Left cardiac atrium (tissue), 4 donors: ENCODE results near the gene TOX3. TPM values are rescaled to one million over a fixed set of nuclear protein-coding genes. Genes with fewer than 3 reads are reported as not detected.

ENCODE experiments used
- ATAC-seq, 2 donors: fragments of 200-7000 bp; cut with Tn5 transposase; one replicate each; pipeline ENCODE4 v1.9.1; 2020; ENCODE audit warnings: mild to moderate bottlenecking in 2 of 2, moderate library complexity in 2 of 2
- DNase-seq: peaks from one replicate; pipeline ENCODE4 v3.0.0-alpha.2; 2020
- intact Hi-C, 2 donors: fragments of 100-400 bp; cut with DNase I; formaldehyde crosslinking; loops; one replicate each; pipeline versions ENCODE4 v1.14.1 to v1.15.1; 2022 to 2023
- total RNA-seq, 2 donors: library from RNA; stranded (reverse); fragmentation: NEBNext Ultra II Directional; extraction: Animal tissue kit (Norgen Biotek cat#: 25700); gene quantifications; one replicate each; pipeline ENCODE4 v1.2.1, GENCODE V29; 2021
- donor health status: DM: no; HTN: yes; CAD: no.
- donor health status: DM: no; HTN: yes; CAD: no; lungs with severe emphysema.
- donor health status: DM: yes; HTN: yes; CAD: no.
- donor health status: Dilated cardiomyopathy.

Gene TOX3
- total RNA-seq, 2 donors from 2014 or later: not detected

GRCh38 chr16:52544703-52545102 lies 2.2 kb downstream of the TOX3 start:
- intact Hi-C loops: no loop called here
- ATAC-seq (no peak), DNase-seq (no peak)

GRCh38 chr16:52543654-52544053 lies 3.3 kb downstream of the TOX3 start:
- ATAC-seq (no peak), DNase-seq (no peak)
- intact Hi-C loops: no loop called here

GRCh38 chr16:52540910-52541309 lies 6.0 kb downstream of the TOX3 start:
- DNase-seq (no peak), ATAC-seq (no peak)
- intact Hi-C loops: no loop called here

DNA sequence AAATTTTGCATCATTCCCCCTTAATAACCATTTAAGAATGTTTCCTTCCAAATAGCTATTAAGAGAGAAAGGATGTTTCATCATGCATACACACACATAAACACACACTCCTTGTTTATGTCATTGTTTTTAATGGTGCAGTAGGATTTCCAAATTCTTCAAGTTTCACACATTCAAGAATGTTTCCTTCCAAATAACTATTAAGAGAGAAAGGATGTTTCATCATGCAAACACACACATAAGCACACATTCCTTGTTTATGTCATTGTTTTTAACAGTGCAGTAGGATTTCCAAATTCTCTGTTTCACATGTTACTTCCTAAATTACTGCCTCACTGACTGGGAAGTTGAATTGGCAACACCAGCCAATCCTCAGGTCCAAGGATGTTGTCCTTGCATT lies 7.8 kb downstream of the TOX3 start:
- intact Hi-C loops: no loop called here

GRCh38 chr16:52538511-52538910 lies 8.4 kb downstream of the TOX3 start:
- ATAC-seq (no peak), DNase-seq (no peak)
- intact Hi-C loops: no loop called here

More for the DNA sequence above, 7.8 kb downstream of the TOX3 start:
- ATAC-seq (no peak), DNase-seq (no peak)

- intact Hi-C loops: no loop called here
- no peak for DNase-seq
- no peak for ATAC-seq
Measured at GRCh38 chr16:52537516-52537915, 9.4 kb downstream of the TOX3 start.

- ATAC-seq (no peak), DNase-seq (no peak)
- intact Hi-C loops: no loop called here
Measured at GRCh38 chr16:52535076-52535475, 11.9 kb downstream of the TOX3 start.

GRCh38 chr16:52533296-52533695 lies 13.6 kb downstream of the TOX3 start:
- ATAC-seq: no peak
- no peak for DNase-seq
- intact Hi-C loops: no loop called here

DNA sequence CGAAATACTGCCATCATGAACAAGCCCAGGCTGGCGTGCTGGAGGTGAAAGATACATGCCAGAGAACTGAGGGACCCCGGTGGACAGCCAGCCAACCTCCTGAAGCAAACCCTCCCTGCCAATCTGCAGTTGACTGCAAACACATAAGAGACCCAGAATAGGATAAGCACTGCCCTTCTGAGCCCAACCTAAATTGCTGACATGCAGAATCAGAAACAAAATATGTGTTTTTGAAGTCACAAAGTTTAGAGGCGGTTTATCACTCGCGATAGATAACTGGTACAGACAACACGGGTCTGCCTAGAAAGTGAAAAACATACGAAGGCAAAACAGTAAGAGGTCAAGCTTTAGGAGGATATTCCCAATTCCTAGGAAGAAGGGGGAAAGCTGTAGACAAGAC lies 14.6 kb downstream of the TOX3 start:
- ATAC-seq: no peak
- DNase-seq: no peak
- intact Hi-C loops: no loop called here

DNA sequence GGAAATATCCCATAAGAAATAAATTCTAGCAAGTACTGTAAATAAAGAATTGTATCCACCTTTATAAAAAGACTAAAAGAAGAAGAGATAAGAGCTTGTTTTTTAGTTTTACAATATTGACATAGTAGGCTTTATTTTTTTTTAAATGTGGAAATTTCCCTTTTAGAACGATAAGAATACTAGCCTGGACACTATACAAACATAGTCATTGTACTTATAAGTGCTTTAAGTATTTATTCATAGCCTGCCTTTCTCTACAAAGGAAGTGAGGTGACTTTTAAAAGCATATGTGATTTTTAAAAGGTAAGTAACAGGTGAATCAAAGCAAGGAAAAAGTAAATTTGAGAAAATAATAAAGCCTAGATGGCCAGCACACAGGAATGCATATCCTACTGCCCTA lies 17.7 kb downstream of the TOX3 start:
- intact Hi-C loops: no loop called here

GRCh38 chr16:52528393-52529065 lies 18.4 kb downstream of the TOX3 start:
- DNase-seq (no peak), ATAC-seq (no peak)
- intact Hi-C loops: no loop called here

More for the DNA sequence above, 17.7 kb downstream of the TOX3 start:
- DNase-seq (no peak), ATAC-seq (no peak)

DNA sequence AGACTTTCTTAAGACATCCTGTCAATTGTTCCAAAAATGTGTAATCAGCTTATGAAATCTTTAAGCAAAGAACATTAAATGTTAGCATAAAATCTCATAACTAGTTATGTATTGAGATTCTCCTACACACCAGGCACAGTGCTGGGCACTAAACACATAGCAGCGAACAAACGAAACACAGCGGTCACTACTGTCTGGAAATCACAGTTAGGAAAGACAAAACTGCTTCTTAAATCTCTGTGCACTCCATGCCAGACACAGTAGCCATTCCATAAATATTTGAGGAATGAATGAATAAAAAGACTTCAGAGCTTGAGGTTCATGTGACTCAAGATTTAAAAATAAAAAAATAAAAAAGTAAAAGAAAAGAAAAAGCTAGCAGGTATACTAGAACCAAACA lies 20.1 kb downstream of the TOX3 start:
- DNase-seq (no peak), ATAC-seq (no peak)
- intact Hi-C loops: no loop called here

DNA sequence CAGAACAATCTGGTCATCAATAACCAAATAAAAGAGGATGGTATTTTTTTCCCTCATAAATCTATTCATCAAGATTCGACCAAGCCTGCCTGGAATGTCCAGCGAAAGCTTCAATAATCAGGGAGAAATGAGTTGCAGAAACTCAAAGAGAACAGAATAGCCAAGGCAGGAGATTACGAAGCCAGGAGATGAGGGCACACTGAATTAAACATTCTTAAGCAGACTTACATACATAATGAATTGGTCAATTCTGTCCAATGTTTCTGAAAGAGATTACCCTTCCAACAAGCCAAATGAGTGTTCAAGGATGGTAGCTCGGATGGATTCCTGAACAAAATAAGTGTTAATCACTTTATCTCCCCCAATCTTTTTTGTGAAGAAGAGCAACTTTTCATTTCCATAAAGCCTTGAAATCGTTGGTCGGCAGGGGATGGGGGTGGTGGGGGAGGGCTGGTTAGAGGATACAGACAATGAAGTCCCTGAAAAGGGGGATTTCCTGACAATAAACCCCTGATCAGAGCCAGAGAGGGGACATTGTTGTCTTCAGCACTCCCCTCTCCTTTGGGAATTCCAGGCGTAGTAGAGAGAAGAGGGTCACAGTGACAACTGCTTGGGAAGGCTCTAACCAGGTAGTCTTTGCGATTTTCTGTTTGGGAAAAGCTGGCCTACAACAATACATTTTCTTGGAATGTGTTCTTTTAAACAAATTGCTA lies 20.7 kb downstream of the TOX3 start:
- DNase-seq (no peak), ATAC-seq (no peak)
- intact Hi-C loops: no loop called here

DNA sequence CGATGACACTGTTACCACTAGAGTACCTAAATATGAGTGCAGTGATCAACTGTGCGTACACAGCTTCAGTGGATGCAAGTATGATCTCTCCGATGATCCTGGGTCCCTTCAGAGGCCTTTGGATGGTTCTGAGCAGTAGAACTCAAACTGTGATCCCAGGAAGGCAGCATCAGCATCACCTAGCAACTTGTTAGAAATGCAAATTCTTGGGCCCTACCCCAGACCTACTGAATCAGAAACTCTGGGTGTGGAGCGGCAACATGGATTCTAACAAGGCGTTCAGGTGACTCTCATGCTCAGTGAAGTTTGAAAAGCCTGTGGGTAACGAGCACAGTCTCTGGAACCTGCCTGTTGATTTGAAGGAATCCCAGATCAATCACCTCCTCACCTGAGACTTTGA lies 25.4 kb downstream of the TOX3 start:
- intact Hi-C loops: no loop called here
- ATAC-seq: no peak
- no peak for DNase-seq

DNA sequence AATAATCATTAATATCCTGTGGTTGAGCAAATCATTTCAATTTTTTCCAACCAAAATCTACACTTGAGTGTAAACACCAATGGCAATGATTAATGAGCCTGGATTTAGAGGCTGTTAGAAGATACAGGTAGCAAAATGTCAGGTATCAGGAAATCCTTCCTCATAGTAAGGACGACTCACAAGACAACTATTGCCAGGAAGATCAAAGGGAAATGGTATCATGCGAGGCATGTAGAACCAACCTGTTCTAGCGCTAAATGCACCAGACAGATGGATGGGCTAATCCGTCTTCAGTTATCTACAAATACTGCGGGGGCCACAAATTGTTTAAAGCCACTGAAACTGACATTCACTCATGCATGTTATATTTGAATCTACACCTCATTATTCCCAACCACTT lies 28.1 kb downstream of the TOX3 start:
- ATAC-seq (no peak), DNase-seq (no peak)
- intact Hi-C loops: no loop called here

DNA sequence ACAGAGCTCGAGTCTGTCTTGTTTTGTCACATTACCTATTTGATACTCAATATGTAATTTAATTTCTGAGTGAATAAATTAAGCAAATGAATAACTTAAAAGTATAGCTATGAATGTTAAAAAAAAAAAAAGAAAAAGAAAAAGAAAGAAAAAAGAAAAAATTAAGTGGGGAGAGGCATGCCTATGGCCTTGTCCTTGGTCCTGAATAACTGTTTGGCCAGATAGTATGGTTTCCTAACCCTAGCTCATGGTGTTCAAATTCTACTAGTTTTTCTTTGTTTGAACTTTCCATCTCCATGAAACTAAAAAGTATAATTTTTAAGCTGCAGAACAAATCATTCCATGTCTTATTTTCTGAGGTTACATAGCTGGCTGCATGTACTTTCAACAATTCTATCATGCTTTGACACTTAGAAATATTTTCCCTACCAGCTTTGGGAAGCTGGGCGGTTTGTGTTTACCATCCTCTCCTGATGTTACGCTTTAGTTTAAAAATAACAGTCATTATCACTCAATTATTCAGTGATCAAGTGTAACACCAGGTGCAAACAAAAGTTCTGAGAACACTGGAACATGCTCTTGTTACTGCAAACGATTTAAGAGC lies 31.8 kb downstream of the TOX3 start:
- DNase-seq: no peak
- intact Hi-C loops: no loop called here
- no peak for ATAC-seq

GRCh38 chr16:52512297-52512987 lies 34.5 kb downstream of the TOX3 start:
- no peak for ATAC-seq
- intact Hi-C loops: no loop called here
- no peak for DNase-seq

DNA sequence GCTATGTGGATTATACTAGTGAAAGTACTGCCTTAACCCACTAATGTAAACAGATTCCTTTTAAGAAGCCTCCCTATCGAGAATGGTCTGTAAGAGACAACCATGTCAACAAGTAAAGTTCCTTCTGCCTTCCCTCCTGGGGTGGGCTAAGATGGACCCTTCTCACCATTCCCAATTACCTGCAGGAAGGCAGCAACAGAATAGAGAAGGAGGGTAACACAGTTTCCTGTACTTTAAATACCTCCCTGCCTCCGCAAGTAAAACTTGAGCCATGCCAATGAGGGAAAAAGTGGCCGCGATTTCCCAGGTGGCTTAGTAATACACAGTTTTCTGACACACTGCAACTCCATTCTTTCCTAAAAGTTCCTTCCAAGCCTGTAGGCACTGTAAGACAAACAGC lies 45.2 kb downstream of the TOX3 start:
- intact Hi-C loops: no loop called here
- no peak for ATAC-seq
- DNase-seq: no peak

DNA sequence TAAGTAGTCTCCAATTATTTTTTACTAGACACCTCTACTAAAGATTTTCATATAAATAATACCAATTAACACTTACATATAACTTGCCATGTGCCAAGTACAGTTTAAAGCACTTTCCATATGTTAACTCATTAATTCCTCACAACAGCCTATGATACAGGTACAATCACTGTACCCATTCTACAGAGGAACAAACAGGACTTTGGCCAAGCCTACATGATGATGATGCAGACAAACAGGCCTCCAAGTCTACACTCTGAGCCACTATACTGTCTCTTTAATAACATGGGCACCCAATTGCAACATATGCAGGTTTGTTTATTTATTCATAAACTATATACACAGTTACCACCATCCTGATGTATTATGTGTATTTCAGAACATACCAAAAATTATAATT lies 46.0 kb downstream of the TOX3 start:
- intact Hi-C loops: no loop called here
- ATAC-seq (no peak), DNase-seq (no peak)

GRCh38 chr16:52499060-52499440 lies 47.9 kb downstream of the TOX3 start:
- DNase-seq (no peak), ATAC-seq (no peak)
- intact Hi-C loops: no loop called here
